ENCODE measurements around the gene OLR1. TPM values are rescaled to one million over a fixed set of nuclear protein-coding genes. Genes with fewer than 3 reads are reported as not detected.
"Not testable (repeated sequence)": the region's sequence is repeated elsewhere in the genome, so short reads cannot be mapped to it uniquely, and the experiment has no call there.

Gene OLR1
- total RNA-seq, 1 donor from 2014 or later, result not detected

DNA sequence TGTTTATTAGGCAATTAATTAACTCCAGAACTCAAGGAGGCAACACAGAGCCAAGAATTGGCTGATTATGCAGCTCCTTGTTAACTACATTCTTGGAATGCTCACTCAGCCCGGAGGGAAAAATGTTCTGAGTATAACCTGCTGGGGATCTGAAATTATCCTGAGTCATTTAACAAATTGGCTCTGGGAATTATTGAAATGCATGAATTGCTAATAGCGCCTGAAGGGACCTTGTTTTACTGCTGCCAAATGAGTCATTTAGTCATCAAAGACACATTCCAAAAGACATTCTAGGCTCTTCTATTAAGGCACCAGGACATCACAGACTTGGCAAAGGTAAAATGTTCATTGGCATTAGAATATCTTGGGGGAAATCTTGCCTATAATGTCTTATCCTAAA is 19.9 kb upstream of the OLR1 start:
- peaks cover 18% of the 10 kb centered on the region for H3K4me1 Mint-ChIP-seq (ENCODE audit: unreplicated experiment)

DNA sequence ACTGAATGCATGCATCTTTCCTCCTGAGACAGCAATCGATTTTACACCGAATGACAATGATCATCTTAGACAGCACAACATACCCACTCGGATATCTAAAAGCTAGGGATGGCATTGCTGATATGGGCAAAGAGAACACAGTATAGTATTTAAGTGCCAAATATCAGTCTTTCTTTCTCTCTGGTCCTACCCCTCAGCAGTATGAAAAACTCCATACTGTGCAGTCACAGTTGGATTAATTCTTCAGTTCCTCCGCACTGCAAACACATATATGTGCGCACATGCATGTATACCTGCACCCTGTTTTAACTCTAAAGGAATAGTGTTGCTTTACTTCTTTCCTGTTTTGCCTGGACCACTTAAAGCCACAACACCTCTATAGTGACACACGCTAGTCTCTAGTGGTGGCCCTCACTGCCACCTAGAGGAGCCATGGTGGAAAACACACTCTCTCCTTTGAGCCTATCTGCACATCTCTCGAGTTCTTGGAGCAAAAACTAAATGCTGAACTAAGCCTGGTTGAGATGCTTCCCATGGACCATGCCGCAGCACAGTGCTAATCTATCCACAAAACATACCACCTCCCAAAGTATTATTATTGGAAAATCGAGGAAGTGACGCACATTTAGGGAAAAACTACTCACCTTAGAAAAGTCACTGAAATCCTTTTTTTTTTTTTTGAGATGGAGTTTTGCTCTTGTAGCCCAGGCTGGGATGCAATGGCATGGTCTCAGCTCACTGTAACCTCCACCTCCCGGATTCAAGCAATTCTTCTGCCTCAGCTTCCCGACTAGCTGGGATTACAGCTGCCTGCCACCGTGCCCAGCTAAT is 18.8 kb upstream of the OLR1 start:
- DNase-seq (ENCODE audit: low spot score), result peak; percentile 55
- Mint-ChIP-seq H3K27ac (ENCODE audit: unreplicated experiment) (no peak overlapping the region), H3K27me3 (ENCODE audit: unreplicated experiment) (peaks cover 4% of the 10 kb centered on the region), H3K9me3 (ENCODE audit: unreplicated experiment) (no peaks in the 10 kb centered on the region), H3K36me3 (ENCODE audit: low read depth, unreplicated experiment) (no peaks in the 10 kb centered on the region), H3K4me3 (ENCODE audit: unreplicated experiment) (no peak overlapping the region), H3K4me1 (ENCODE audit: unreplicated experiment) (peaks cover 18% of the 10 kb centered on the region)
- TF ChIP-seq, protein P1, sequence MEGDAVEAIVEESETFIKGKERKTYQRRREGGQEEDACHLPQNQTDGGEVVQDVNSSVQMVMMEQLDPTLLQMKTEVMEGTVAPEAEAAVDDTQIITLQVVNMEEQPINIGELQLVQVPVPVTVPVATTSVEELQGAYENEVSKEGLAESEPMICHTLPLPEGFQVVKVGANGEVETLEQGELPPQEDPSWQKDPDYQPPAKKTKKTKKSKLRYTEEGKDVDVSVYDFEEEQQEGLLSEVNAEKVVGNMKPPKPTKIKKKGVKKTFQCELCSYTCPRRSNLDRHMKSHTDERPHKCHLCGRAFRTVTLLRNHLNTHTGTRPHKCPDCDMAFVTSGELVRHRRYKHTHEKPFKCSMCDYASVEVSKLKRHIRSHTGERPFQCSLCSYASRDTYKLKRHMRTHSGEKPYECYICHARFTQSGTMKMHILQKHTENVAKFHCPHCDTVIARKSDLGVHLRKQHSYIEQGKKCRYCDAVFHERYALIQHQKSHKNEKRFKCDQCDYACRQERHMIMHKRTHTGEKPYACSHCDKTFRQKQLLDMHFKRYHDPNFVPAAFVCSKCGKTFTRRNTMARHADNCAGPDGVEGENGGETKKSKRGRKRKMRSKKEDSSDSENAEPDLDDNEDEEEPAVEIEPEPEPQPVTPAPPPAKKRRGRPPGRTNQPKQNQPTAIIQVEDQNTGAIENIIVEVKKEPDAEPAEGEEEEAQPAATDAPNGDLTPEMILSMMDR (IDR thresholded peaks at IDR 0.05; ENCODE audit: unreplicated experiment), result peak; percentile 38

More for the DNA sequence above, 19.9 kb upstream of the OLR1 start:
- TF ChIP-seq, protein P1 (IDR thresholded peaks at IDR 0.05; ENCODE audit: unreplicated experiment), result no peak
- no peak overlapping the region for H3K27ac Mint-ChIP-seq (ENCODE audit: unreplicated experiment)
- H3K9me3 Mint-ChIP-seq (ENCODE audit: unreplicated experiment), result no peaks in the 10 kb centered on the region
- no peak for DNase-seq (ENCODE audit: low spot score)
- peaks cover 4% of the 10 kb centered on the region for H3K27me3 Mint-ChIP-seq (ENCODE audit: unreplicated experiment)
- no peak overlapping the region for H3K4me3 Mint-ChIP-seq (ENCODE audit: unreplicated experiment)
- H3K36me3 Mint-ChIP-seq (ENCODE audit: low read depth, unreplicated experiment), result no peaks in the 10 kb centered on the region

DNA sequence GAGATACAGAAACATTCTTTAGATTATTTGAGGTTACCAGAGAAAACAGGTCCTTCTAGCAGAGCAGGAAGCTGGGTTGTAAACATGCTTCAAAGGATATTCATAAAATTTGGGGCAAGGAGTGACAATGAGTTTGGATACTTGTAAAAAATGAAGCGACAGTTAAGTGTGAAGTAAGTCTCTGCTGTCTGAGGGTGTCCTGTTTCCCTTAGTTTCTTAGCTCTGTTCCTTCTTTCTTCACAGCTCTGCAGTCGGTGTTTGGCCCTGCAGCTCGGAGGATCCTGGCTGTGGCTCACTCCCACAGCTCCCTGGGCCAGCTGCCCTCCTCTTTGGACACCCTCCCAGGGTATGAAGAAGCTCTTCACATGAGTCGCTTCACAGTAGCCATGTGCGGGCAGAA is 17.7 kb upstream of the OLR1 start:
- peaks cover 3% of the 10 kb centered on the region for H3K27me3 Mint-ChIP-seq (ENCODE audit: unreplicated experiment)
- peaks cover 14% of the 10 kb centered on the region for H3K4me1 Mint-ChIP-seq (ENCODE audit: unreplicated experiment)
- no peak overlapping the region for H3K27ac Mint-ChIP-seq (ENCODE audit: unreplicated experiment)
- no peaks in the 10 kb centered on the region for H3K36me3 Mint-ChIP-seq (ENCODE audit: low read depth, unreplicated experiment)
- no peak overlapping the region for H3K4me3 Mint-ChIP-seq (ENCODE audit: unreplicated experiment)
- H3K9me3 Mint-ChIP-seq (ENCODE audit: unreplicated experiment), result no peaks in the 10 kb centered on the region
- TF ChIP-seq, protein P1 (IDR thresholded peaks at IDR 0.05; ENCODE audit: unreplicated experiment), result no peak
- DNase-seq (ENCODE audit: low spot score), result no peak

DNA sequence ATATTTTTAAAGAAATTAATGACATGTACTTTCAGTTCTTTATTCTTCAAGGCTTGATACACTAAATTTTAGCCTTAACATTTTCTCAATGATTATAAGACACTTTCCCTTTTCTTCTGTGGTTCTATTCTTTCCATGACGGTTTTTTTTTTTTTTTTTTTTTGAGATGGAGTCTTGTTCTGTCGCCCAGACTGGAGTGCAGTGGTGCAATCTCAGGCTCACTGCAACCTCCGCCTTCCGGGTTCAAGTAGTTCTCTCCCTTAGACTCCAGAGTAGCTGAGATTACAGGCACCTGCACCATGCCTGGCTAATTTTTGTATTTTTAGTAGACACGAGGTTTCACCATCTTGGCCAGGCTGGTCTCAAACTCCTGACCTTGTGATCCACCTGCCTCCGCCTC is 15.0 kb upstream of the OLR1 start:
- H3K27me3 Mint-ChIP-seq (ENCODE audit: unreplicated experiment); H3K36me3 Mint-ChIP-seq (ENCODE audit: low read depth, unreplicated experiment); H3K27ac Mint-ChIP-seq (ENCODE audit: unreplicated experiment); DNase-seq (ENCODE audit: low spot score); H3K4me3 Mint-ChIP-seq (ENCODE audit: unreplicated experiment); H3K9me3 Mint-ChIP-seq (ENCODE audit: unreplicated experiment): not testable (repeated sequence)
- peaks cover 20% of the 10 kb centered on the region for H3K4me1 Mint-ChIP-seq (ENCODE audit: unreplicated experiment)

DNA sequence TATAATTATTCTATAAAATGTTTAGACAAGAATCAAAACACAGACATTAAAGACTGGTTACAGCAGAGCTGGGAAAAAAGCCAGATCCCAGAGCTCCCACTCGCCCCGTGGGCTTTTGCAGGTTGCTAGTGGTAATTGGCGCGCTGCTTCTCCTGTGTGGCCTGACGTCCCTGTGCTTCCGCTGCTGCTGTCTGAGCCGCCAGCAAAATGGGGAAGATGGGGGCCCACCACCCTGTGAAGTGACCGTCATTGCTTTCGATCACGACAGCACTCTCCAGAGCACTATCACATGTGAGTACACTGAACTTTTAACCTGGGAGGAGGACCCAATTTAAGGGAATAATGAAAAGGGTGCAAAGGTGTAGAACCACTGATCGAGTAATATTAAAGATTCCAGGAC is 14.4 kb upstream of the OLR1 start:
- DNase-seq (ENCODE audit: low spot score), result no peak
- peaks cover 20% of the 10 kb centered on the region for H3K4me1 Mint-ChIP-seq (ENCODE audit: unreplicated experiment)
- no peak overlapping the region for H3K27ac Mint-ChIP-seq (ENCODE audit: unreplicated experiment)
- TF ChIP-seq, protein P1 (IDR thresholded peaks at IDR 0.05; ENCODE audit: unreplicated experiment), result no peak
- H3K36me3 Mint-ChIP-seq (ENCODE audit: low read depth, unreplicated experiment), result no peaks in the 10 kb centered on the region
- no peak overlapping the region for H3K4me3 Mint-ChIP-seq (ENCODE audit: unreplicated experiment)
- no peaks in the 10 kb centered on the region for H3K9me3 Mint-ChIP-seq (ENCODE audit: unreplicated experiment)
- H3K27me3 Mint-ChIP-seq (ENCODE audit: unreplicated experiment), result peaks cover 1% of the 10 kb centered on the region
